ENCODE measurements around the gene COG4.

COG4 gene

GRCh38 chr16:70480127-70481105, 42.9 kb downstream of the COG4 start:
- DNase-seq = no peak

- DNase-seq = no peak
Measured at GRCh38 chr16:70478912-70479341, 44.4 kb downstream of the COG4 start.

- no peak for DNase-seq
Measured at GRCh38 chr16:70478169-70478568, 45.2 kb downstream of the COG4 start.

GRCh38 chr16:70476272-70477020, 46.9 kb downstream of the COG4 start:
- peak in 2 of 56 donors; percentile 4 to 7 for DNase-seq

GRCh38 chr16:70475054-70475871, 48.1 kb downstream of the COG4 start:
- DNase-seq = no peak

- no peak for DNase-seq
Measured at GRCh38 chr16:70474320-70475053, 48.9 kb downstream of the COG4 start.

GRCh38 chr16:70473446-70474319, 49.7 kb downstream of the COG4 start:
- DNase-seq = no peak

GRCh38 chr16:70472786-70473433, 50.4 kb downstream of the COG4 start:
- DNase-seq = peak in 1 of 56 donors; percentile 12

- DNase-seq = peak in 18 of 56 donors; percentile 1 to 43 (median 12)
Measured at GRCh38 chr16:70470927-70471341, 52.4 kb downstream of the COG4 start.

GRCh38 chr16:70470141-70470926, 53.0 kb downstream of the COG4 start:
- no peak for DNase-seq

GRCh38 chr16:70468776-70469525, 54.4 kb downstream of the COG4 start:
- no peak for DNase-seq

GRCh38 chr16:70467608-70468007, 55.7 kb downstream of the COG4 start:
- no peak for DNase-seq

GRCh38 chr16:70467113-70467512, 56.2 kb downstream of the COG4 start:
- no peak for DNase-seq

- no peak for DNase-seq
Measured at GRCh38 chr16:70466805-70467076, 56.6 kb downstream of the COG4 start.

- no peak for DNase-seq
Measured at GRCh38 chr16:70465999-70466804, 57.2 kb downstream of the COG4 start.

- DNase-seq = no peak
Measured at GRCh38 chr16:70463235-70463634, 60.1 kb downstream of the COG4 start.

- DNase-seq = no peak
Measured at GRCh38 chr16:70460737-70461261, 62.6 kb downstream of the COG4 start.

Data from nucleus accumbens (tissue), 56 donors.